IgD-negative memory B cell (primary cell): ENCODE measurements around the gene SFXN4. TPM values are rescaled to one million over a fixed set of nuclear protein-coding genes. Genes with fewer than 3 reads are reported as not detected.
A peak's percentile ranks its signal among the peaks of the same experiment; 100 is the strongest.
"Not testable (repeated sequence)": the region's sequence is repeated elsewhere in the genome, so short reads cannot be mapped to it uniquely, and the experiment has no call there.

Experiments used
- H3K27ac Mint-ChIP-seq, 3 donors: one replicate each; pipeline ENCODE4 v1.8.0; 2020 to 2022; ENCODE audit warnings: mild to moderate bottlenecking in 3 of 3, mixed read lengths in 3 of 3, moderate library complexity in 1 of 3
- H3K27me3 Mint-ChIP-seq: one replicate; pipeline ENCODE4 v1.8.0; 2021; ENCODE audit warnings: mixed read lengths
- H3K36me3 Mint-ChIP-seq: one replicate; pipeline ENCODE4 v1.8.0; 2020; ENCODE audit warnings: mild to moderate bottlenecking, mixed read lengths
- H3K4me1 Mint-ChIP-seq, 3 donors: one replicate each; pipeline ENCODE4 v1.8.0; 2020 to 2022; ENCODE audit warnings: mixed read lengths in 3 of 3, mild to moderate bottlenecking in 1 of 3
- H3K4me3 Mint-ChIP-seq, 4 donors: one replicate each; pipeline ENCODE4 v1.8.0; 2020 to 2022; ENCODE audit warnings: mild to moderate bottlenecking in 4 of 4, mixed read lengths in 4 of 4, moderate library complexity in 3 of 4
- H3K9me3 Mint-ChIP-seq, 3 donors: one replicate each; pipeline ENCODE4 v1.8.0; 2020 to 2021; ENCODE audit warnings: mixed read lengths in 3 of 3, mild to moderate bottlenecking in 1 of 3
- polyA plus RNA-seq: library from polyadenylated mRNA; unstranded; fragments of 300-500 nt; fragmentation: Illumina TruSeq; gene quantifications from one replicate; pipeline ENCODE4 v1.2.3, GENCODE V29; 2021

Gene SFXN4
- polyA plus RNA-seq, 1 donor from 2014 or later: 22.2 TPM

DNA sequence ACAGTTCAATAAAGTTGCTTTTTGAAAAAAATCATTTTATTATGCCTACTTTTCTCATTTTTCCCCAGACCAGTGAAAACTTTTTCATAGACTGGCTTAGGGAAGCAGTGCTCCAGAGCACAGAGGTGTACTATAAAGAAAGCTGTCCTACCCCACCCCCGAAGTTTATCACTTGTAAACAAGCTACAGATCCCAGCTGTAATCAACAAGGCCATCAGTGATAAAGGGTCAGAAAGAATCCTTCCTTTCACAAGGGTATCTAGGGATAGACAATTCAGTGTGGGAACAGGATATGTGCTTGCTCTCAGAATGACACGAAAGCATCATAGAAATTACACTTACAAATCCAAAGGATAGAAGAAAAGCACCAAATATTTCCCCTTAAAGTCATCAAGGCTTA, 8.6 kb upstream of the SFXN4 start:
- Mint-ChIP-seq H3K4me1 (peaks cover 10 to 24% (median 13%) of the 10 kb centered on the region in 3 donors), H3K27ac (no peak overlapping the region), H3K9me3 (no peaks in the 10 kb centered on the region), H3K4me3 (no peak overlapping the region), H3K36me3 (peaks cover 4% of the 10 kb centered on the region), H3K27me3 (no peaks in the 10 kb centered on the region)

DNA sequence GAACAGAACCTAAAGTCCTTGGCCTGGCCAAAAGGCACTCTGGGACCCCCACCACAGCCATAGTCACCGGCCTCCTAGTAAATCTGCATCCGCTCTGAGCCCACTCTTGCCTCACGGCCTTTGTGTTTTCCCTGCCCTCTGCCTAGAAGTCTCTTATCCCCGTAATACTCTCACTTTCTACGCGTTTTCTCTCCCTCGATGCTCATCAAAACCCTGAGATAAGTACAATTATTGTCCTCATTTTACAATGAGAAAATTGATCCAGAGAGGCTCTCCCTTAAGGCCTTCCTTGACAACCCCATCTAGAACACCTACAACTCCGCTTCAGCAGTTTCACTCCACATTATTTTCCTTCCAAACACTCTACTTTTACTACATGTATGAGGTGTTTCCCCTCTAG, 1.5 kb upstream of the SFXN4 start:
- H3K9me3 Mint-ChIP-seq: no peaks in the 10 kb centered on the region
- H3K27ac Mint-ChIP-seq: peak overlapping the region in 2 of 3 donors; percentile 72 to 96
- peaks cover 5% of the 10 kb centered on the region for H3K36me3 Mint-ChIP-seq
- peaks cover 10 to 22% (median 10%) of the 10 kb centered on the region in 3 donors for H3K4me1 Mint-ChIP-seq
- H3K27me3 Mint-ChIP-seq: no peaks in the 10 kb centered on the region
- peak overlapping the region in 3 of 4 donors; percentile 91 to 96 (median 95) for H3K4me3 Mint-ChIP-seq

GRCh38 chr10:119166564-119166963, 1.1 kb upstream of the SFXN4 start:
- H3K36me3 Mint-ChIP-seq: peaks cover 7% of the 10 kb centered on the region
- H3K4me3 Mint-ChIP-seq: peak overlapping the region; percentile 91 to 96 (median 93)
- peak overlapping the region; percentile 72 to 98 (median 96) for H3K27ac Mint-ChIP-seq
- peaks cover 10 to 22% (median 10%) of the 10 kb centered on the region in 3 donors for H3K4me1 Mint-ChIP-seq
- no peaks in the 10 kb centered on the region for H3K9me3 Mint-ChIP-seq
- no peaks in the 10 kb centered on the region for H3K27me3 Mint-ChIP-seq

GRCh38 chr10:119166118-119166500, 595 bp upstream of the SFXN4 start:
- Mint-ChIP-seq H3K27ac (peak overlapping the region; percentile 72 to 98 (median 96)), H3K36me3 (peaks cover 7% of the 10 kb centered on the region), H3K9me3 (no peaks in the 10 kb centered on the region), H3K4me3 (peak overlapping the region; percentile 91 to 96 (median 93)), H3K27me3 (no peaks in the 10 kb centered on the region), H3K4me1 (peaks cover 10 to 22% (median 10%) of the 10 kb centered on the region in 3 donors)

- Mint-ChIP-seq H3K4me3 (peak overlapping the region in 2 of 4 donors; percentile 9 to 22), H3K4me1 (peaks cover 10 to 22% (median 10%) of the 10 kb centered on the region in 3 donors), H3K9me3 (no peaks in the 10 kb centered on the region), H3K27ac (peak overlapping the region in 2 of 3 donors; percentile 72 to 77), H3K36me3 (peaks cover 11% of the 10 kb centered on the region), H3K27me3 (no peaks in the 10 kb centered on the region)
These were observed 2.9 kb downstream of the SFXN4 start for GRCh38 chr10:119162452-119163092.

DNA sequence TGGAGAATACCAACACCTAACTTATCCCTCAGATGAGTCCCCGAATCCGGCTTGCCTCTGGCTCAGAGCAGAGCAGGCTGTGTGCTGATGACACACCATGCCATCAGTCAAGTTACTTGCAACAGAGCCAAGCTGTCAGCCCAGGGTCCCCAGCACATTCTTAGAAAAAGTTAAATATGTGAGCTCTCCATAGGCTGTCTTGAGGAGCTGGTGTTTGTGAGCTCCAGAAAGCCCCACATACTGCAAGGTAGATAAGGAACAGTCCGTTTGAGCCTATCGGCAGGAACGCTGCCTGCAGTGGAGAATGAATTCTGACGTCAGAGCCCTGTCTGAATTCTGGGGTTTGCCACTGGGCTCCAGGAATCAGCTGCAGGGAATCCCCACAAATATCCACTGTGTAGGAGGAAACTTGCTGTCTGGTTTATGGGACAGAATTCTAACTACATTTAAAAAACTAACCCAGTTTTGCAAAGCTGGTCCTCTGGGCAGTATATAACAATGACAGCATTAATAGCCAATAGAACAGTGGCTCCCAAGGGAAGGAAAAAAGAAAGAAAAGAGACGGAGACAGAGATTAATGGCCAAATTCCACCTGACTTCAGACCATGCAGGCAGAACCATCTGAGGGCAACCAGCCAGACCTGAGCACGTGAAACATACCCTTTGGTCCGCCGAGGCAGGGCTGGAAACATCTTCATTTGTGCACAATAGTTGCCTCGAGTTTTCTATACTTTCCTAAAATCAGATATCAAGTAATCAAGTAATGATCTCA, 3.6 kb downstream of the SFXN4 start:
- Mint-ChIP-seq H3K9me3 (no peaks in the 10 kb centered on the region), H3K27ac (peak overlapping the region in 1 of 3 donors; percentile 8), H3K36me3 (peaks cover 10% of the 10 kb centered on the region), H3K4me3 (peak overlapping the region in 3 of 4 donors; percentile 12 to 22 (median 18)), H3K27me3 (no peaks in the 10 kb centered on the region), H3K4me1 (peaks cover 10 to 19% (median 10%) of the 10 kb centered on the region in 3 donors)

DNA sequence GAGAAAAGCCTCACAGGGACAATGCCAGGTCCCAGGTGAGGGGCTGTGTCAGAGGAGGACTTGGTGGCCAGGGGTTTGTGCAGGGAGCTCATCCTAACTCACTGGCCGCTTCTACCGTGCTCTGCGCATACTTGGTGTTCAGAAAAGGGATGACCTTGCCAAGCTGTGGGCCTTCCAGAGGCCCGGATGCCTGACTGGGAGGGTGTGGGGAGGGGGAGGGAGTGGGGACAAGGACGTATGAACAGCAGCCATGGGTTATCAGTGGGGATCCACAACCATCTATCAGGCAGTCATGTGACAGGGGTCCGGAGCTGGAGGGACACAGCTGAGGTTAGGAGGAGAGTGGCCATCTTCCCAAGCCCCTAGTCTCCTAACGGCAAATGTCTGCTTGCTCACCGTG, 6.2 kb downstream of the SFXN4 start:
- H3K9me3 Mint-ChIP-seq: no peaks in the 10 kb centered on the region
- no peak overlapping the region for H3K4me3 Mint-ChIP-seq
- H3K27me3 Mint-ChIP-seq: no peaks in the 10 kb centered on the region
- H3K4me1 Mint-ChIP-seq: peaks cover 0 to 8% (median 4%) of the 10 kb centered on the region in 3 donors
- H3K36me3 Mint-ChIP-seq: peaks cover 15% of the 10 kb centered on the region
- H3K27ac Mint-ChIP-seq: no peak overlapping the region

DNA sequence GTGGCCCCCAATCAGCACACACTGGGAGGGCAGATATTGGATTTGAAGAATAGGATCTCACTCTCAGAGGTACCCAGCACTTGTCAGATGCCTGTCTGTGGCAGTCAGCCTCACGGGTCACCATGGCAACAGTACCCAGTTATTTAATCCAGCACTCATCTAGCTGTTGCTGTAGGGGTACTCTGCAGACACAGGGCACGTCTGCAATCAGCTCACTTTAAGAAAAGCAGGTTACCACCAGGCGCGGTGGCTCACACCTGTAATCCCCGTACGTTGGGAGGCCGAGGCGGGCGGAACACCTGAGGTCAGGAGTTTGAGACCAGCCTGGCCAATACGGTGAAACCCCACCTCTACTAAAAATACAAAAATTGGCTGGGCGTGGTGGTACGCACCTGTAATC, 11.9 kb downstream of the SFXN4 start:
- H3K36me3 Mint-ChIP-seq: peaks cover 17% of the 10 kb centered on the region
- no peaks in the 10 kb centered on the region for H3K9me3 Mint-ChIP-seq
- H3K4me3 Mint-ChIP-seq: no peak overlapping the region
- peaks cover 0 to 5% (median 4%) of the 10 kb centered on the region in 3 donors for H3K4me1 Mint-ChIP-seq
- H3K27ac Mint-ChIP-seq: no peak overlapping the region
- H3K27me3 Mint-ChIP-seq: no peaks in the 10 kb centered on the region

- no peaks in the 10 kb centered on the region for H3K27me3 Mint-ChIP-seq
- peaks cover 0 to 5% (median 4%) of the 10 kb centered on the region in 3 donors for H3K4me1 Mint-ChIP-seq
- H3K36me3 Mint-ChIP-seq: peaks cover 17% of the 10 kb centered on the region
- H3K27ac Mint-ChIP-seq: no peak overlapping the region
- H3K4me3 Mint-ChIP-seq: peak overlapping the region in 1 of 4 donors; percentile 5
- H3K9me3 Mint-ChIP-seq: no peaks in the 10 kb centered on the region
These were observed 12.5 kb downstream of the SFXN4 start for GRCh38 chr10:119153041-119153440.

DNA sequence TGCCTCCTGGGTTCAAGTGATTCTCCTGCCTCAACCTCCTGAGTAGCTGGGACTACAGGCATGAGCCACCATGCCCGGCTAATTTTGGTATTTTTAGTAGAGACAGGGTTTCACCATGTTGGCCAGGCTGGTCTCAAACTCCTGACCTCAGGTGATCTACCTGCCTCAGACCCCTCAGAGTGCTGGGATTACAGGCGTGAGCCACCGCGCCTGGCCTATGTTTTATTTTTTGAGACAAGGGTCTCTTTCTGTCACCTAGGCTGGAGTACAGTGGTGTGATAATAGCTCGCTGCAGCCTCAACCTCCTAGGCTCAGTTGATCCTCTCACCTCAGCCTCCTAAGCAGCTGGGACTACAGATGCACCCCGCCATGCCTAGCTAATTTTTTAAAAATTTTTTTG, 13.9 kb downstream of the SFXN4 start:
- H3K36me3 Mint-ChIP-seq: peaks cover 12% of the 10 kb centered on the region
- not testable (repeated sequence) for H3K4me3 Mint-ChIP-seq

DNA sequence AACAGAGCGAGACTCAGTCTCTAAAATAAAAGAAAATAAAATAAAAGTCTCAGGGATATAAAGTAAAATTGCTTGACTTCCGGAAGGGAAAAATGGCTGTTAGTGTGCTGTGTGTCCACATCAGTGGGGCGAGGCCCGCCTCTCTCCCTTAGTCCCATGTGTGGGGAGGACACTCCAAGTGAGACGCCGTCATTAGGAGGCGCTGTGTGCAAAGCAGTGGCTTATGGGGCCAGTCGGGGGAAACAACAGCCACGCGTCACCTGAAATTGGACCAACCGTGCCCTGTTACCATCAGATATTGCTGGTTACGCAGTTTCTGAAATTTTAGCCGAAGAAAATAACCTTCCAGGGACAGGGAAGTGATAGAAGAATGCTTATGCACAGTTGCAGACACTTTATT, 15.8 kb downstream of the SFXN4 start:
- H3K36me3 Mint-ChIP-seq: peaks cover 8% of the 10 kb centered on the region
- H3K27me3 Mint-ChIP-seq: no peaks in the 10 kb centered on the region
- H3K27ac Mint-ChIP-seq: peak overlapping the region in 1 of 3 donors; percentile 5
- H3K9me3 Mint-ChIP-seq: no peaks in the 10 kb centered on the region
- no peak overlapping the region for H3K4me3 Mint-ChIP-seq
- peaks cover 0 to 5% (median 4%) of the 10 kb centered on the region in 3 donors for H3K4me1 Mint-ChIP-seq

More for the DNA sequence above, 13.9 kb downstream of the SFXN4 start:
- H3K9me3 Mint-ChIP-seq, H3K27ac Mint-ChIP-seq, H3K4me1 Mint-ChIP-seq, H3K27me3 Mint-ChIP-seq: not testable (repeated sequence)

- peaks cover 7% of the 10 kb centered on the region for H3K36me3 Mint-ChIP-seq
- H3K27ac Mint-ChIP-seq: no peak overlapping the region
- peaks cover 0 to 5% (median 4%) of the 10 kb centered on the region in 3 donors for H3K4me1 Mint-ChIP-seq
- H3K4me3 Mint-ChIP-seq: no peak overlapping the region
- H3K9me3 Mint-ChIP-seq: no peaks in the 10 kb centered on the region
- H3K27me3 Mint-ChIP-seq: no peaks in the 10 kb centered on the region
These were observed 16.4 kb downstream of the SFXN4 start for GRCh38 chr10:119149157-119149556.

DNA sequence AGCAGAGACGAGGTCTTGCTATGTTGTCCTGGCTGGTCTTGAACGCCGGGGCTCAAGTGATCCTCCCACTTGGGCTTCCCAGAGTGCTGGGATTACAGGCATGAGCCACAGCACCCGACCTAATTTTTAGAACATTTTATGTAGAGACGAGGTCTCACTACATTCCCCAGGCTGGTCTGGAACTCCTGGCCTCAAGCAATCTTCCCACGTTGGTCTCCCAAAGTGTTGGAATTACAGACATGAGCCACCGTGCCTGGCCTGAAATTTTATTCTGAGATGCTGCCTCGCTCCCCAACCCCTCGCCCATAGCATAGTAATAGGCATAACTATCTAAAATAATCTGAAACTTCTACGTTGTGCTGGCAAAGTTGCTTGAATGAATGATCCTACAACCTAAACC, 21.9 kb downstream of the SFXN4 start:
- Mint-ChIP-seq H3K27ac (no peak overlapping the region), H3K4me3 (no peak overlapping the region), H3K9me3 (no peaks in the 10 kb centered on the region), H3K36me3 (peaks cover 1% of the 10 kb centered on the region), H3K4me1 (peaks cover 0 to 5% (median 2%) of the 10 kb centered on the region in 3 donors), H3K27me3 (no peaks in the 10 kb centered on the region)

- Mint-ChIP-seq H3K9me3 (no peaks in the 10 kb centered on the region), H3K4me3 (no peak overlapping the region), H3K27ac (no peak overlapping the region), H3K27me3 (no peaks in the 10 kb centered on the region), H3K36me3 (peaks cover 1% of the 10 kb centered on the region), H3K4me1 (peaks cover 0 to 6% (median 2%) of the 10 kb centered on the region in 3 donors)
These were observed 24.8 kb downstream of the SFXN4 start for GRCh38 chr10:119140603-119141245.

GRCh38 chr10:119139464-119140067, 25.9 kb downstream of the SFXN4 start:
- Mint-ChIP-seq H3K36me3 (peaks cover 1% of the 10 kb centered on the region), H3K4me3 (no peak overlapping the region), H3K4me1 (peaks cover 0 to 6% (median 5%) of the 10 kb centered on the region in 3 donors), H3K27ac (peak overlapping the region in 2 of 3 donors; percentile 52 to 76), H3K9me3 (no peaks in the 10 kb centered on the region), H3K27me3 (no peaks in the 10 kb centered on the region)
